COLO829 (cell line): Measurements from ENCODE around the gene REPS1.
"Not testable (repeated sequence)": the region's sequence is repeated elsewhere in the genome, so short reads cannot be mapped to it uniquely, and the experiment has no call there.

ENCODE experiments used
- DNase-seq: peaks from one replicate; pipeline ENCODE4 v3.0.0; 2012; ENCODE audit warnings: low spot score

REPS1 gene

GRCh38 chr6:138999949-139000725 is 12.1 kb upstream of the REPS1 start:
- no peak for DNase-seq

GRCh38 chr6:138997136-138997535 is 9.1 kb upstream of the REPS1 start:
- no peak for DNase-seq

GRCh38 chr6:138996524-138996923 is 8.5 kb upstream of the REPS1 start:
- DNase-seq: no peak

GRCh38 chr6:138993410-138993809 is 5.4 kb upstream of the REPS1 start:
- not testable (repeated sequence) for DNase-seq

GRCh38 chr6:138992965-138993364 is 4.9 kb upstream of the REPS1 start:
- DNase-seq: not testable (repeated sequence)

GRCh38 chr6:138991206-138991605 is 3.2 kb upstream of the REPS1 start:
- no peak for DNase-seq

GRCh38 chr6:138989098-138989983 is 1.3 kb upstream of the REPS1 start:
- no peak for DNase-seq

GRCh38 chr6:138988469-138988834 is 399 bp upstream of the REPS1 start:
- no peak for DNase-seq

- DNase-seq: no peak
Observed at GRCh38 chr6:138987080-138987642, 892 bp downstream of the REPS1 start.

- no peak for DNase-seq
Observed at GRCh38 chr6:138986578-138986977, 1.5 kb downstream of the REPS1 start.

GRCh38 chr6:138981416-138981815 is 6.6 kb downstream of the REPS1 start:
- no peak for DNase-seq

- no peak for DNase-seq
Observed at GRCh38 chr6:138979813-138980668, 8.0 kb downstream of the REPS1 start.

GRCh38 chr6:138979365-138979764 is 8.7 kb downstream of the REPS1 start:
- DNase-seq: no peak

- DNase-seq: no peak
Observed at GRCh38 chr6:138978229-138978628, 9.8 kb downstream of the REPS1 start.

GRCh38 chr6:138977646-138978167 is 10.3 kb downstream of the REPS1 start:
- no peak for DNase-seq

GRCh38 chr6:138977242-138977641 is 10.8 kb downstream of the REPS1 start:
- DNase-seq: no peak

GRCh38 chr6:138975815-138976214 is 12.2 kb downstream of the REPS1 start:
- no peak for DNase-seq

GRCh38 chr6:138973466-138974153 is 14.4 kb downstream of the REPS1 start:
- no peak for DNase-seq

- DNase-seq: no peak
Observed at GRCh38 chr6:138972226-138972665, 15.8 kb downstream of the REPS1 start.

GRCh38 chr6:138971601-138972000 is 16.5 kb downstream of the REPS1 start:
- no peak for DNase-seq

- no peak for DNase-seq
Observed at GRCh38 chr6:138970856-138971425, 17.1 kb downstream of the REPS1 start.
